AG10803 (cell line): ENCODE results near the gene ANKRD16.
"Not testable (repeated sequence)": the region's sequence is repeated elsewhere in the genome, so short reads cannot be mapped to it uniquely, and the experiment has no call there.

Experiments used
- DNase-seq: peaks from one replicate; pipeline ENCODE4 v3.0.0; 2010; ENCODE audit warnings: low read depth
- H3K4me3 ChIP-seq: 2 replicates; pipeline ENCODE4 v1.5.1; 2011; ENCODE audit warnings: mild to moderate bottlenecking, low read length, control low read depth
- TF ChIP-seq, protein P1 (sequence below): conservative IDR thresholded peaks from 2 replicates; pipeline ENCODE4 v1.5.1; 2011; ENCODE audit warnings: mild to moderate bottlenecking, low read length, control low read depth, inconsistent platforms

ANKRD16 gene

DNA sequence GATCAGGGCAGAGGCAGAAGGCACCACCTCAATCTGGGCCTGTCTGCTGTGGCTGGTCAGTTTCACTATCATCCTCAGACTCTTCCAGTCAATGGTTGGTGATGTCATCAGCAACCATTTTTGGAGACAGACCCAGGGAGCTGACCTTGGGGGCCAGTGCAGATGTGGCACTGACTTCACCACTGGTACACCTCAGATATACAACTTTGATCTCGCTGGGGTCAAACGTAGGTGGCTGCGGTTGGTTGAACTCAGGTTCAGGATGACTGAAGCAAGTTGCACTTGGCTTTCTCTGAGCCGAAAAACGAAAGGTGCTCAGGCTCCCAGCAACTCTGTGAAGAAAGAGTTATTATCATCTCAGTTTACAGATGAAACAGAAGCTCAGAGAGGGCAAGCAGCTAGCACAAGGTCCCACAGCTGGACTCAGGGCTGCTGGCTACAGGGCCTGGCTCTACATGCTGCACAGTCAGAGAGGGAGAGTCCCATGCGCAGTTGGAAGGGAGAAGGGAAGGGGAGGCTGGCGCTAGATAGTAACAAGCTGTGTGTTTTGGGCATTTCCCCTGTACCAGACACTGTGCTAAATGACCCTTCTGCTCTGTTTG is 27.2 kb downstream of the ANKRD16 start:
- TF ChIP-seq, protein P1, sequence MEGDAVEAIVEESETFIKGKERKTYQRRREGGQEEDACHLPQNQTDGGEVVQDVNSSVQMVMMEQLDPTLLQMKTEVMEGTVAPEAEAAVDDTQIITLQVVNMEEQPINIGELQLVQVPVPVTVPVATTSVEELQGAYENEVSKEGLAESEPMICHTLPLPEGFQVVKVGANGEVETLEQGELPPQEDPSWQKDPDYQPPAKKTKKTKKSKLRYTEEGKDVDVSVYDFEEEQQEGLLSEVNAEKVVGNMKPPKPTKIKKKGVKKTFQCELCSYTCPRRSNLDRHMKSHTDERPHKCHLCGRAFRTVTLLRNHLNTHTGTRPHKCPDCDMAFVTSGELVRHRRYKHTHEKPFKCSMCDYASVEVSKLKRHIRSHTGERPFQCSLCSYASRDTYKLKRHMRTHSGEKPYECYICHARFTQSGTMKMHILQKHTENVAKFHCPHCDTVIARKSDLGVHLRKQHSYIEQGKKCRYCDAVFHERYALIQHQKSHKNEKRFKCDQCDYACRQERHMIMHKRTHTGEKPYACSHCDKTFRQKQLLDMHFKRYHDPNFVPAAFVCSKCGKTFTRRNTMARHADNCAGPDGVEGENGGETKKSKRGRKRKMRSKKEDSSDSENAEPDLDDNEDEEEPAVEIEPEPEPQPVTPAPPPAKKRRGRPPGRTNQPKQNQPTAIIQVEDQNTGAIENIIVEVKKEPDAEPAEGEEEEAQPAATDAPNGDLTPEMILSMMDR, result no peak
- DNase-seq, result no peak
- no peak overlapping the region for H3K4me3 ChIP-seq

DNA sequence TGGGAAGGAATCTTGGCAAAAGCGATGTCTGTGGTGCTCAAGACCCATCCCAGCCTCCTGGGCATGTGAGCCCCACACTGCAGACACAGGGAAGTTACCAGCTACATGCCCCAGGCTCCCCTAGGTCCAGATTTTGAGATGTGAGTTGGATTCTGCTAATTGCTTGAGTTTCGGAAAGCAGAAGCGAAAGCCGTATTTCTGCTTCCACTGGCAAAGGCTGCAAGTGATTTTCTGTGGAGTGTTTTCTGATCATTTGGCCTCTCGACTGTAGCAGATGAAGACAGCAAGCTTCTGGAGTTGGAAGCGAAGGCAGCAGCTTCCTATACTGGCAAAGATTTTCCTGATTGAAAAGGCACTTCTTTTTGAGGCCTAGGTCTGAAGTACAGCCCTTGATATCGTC is 29.6 kb downstream of the ANKRD16 start:
- H3K4me3 ChIP-seq, result no peak overlapping the region
- DNase-seq, result no peak
- TF ChIP-seq, protein P1, result no peak

DNA sequence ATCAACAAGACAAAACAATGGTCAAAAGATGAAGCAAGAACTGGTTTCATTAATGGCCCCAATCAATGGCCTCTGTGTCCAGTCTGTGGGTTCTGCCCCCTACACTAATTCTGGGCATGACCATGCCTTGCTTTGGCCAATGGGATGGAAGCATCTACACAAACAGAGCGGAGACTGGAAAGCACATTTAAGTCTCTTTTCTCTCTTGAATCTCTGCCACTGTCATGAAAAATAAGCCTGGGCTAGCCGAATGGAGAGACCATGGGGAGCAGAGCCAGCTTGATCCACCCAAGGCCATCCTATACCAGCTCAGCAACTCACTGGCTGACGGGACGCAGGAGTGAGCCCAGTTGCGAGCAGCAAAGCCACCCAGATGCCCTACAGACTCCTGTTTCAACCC is 30.9 kb downstream of the ANKRD16 start:
- no peak for DNase-seq
- no peak overlapping the region for H3K4me3 ChIP-seq
- TF ChIP-seq, protein P1, result no peak

DNA sequence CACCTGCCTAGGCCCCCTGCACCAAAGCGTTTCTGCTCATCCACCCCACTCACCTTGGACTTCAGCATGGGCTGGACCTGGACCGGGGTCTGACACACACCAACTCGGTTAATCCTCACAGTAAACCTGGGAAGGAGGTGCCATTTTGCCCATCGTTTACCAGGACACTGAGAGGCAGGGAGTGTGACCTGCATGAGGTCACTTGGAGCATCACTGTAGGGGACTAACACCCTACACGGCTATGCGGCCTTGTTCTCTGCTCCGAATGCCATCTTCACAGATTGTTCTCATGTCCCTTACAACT is 33.0 kb downstream of the ANKRD16 start:
- no peak for DNase-seq
- TF ChIP-seq, protein P1, result no peak
- no peak overlapping the region for H3K4me3 ChIP-seq

DNA sequence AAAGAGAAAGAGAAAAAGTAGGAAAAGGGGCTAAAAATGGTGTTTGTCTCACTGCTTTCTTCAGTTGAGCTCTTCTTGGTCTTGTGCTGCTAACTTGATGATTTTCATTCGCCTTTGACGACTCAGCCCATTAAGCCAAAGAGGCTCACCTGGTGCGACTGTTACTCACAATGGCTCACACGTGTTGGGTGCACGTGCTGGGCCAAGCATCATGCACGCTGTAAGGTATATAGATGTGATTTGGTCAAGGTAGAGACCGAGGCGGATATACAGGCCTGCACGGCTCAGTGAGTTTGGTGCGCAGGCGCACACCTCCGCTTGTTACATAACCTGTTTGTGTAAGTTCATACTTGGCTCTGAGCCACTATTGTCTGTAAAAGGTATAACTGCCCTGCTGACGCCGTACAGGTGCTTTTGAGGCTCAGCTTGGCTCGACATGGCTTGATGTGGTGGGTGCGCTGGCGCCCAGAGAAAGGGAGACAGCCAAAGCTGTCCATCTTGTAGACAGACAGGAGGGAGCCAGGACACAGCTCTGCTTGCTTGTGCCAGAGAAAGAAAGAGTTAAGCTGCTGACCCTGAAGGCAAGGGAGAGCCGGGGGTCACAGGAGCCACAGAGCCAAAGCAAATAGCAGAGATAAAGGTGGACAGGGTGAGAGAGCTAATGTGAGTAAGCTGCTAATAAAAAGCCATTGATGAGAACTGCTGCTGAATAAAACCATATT is 33.6 kb downstream of the ANKRD16 start:
- DNase-seq, result no peak
- H3K4me3 ChIP-seq, result no peak overlapping the region
- TF ChIP-seq, protein P1, result no peak

DNA sequence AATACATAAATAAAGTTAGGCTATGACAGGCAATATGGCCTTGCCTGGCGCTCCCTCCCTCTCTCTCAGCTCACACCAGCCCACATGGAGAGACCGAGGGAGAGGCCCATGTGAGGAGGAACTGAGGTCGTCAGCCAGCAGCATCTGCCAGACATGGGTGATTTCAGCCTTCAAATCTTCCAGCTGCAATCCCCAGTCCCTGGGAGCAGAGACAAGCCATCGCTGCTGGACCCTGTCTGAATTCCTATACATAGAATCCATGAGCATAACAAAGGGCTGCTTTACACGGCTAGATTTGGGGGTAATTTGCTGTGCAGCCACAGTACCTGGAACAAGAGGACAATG is 35.6 kb downstream of the ANKRD16 start:
- TF ChIP-seq, protein P1, result no peak
- DNase-seq, result no peak
- H3K4me3 ChIP-seq, result no peak overlapping the region

DNA sequence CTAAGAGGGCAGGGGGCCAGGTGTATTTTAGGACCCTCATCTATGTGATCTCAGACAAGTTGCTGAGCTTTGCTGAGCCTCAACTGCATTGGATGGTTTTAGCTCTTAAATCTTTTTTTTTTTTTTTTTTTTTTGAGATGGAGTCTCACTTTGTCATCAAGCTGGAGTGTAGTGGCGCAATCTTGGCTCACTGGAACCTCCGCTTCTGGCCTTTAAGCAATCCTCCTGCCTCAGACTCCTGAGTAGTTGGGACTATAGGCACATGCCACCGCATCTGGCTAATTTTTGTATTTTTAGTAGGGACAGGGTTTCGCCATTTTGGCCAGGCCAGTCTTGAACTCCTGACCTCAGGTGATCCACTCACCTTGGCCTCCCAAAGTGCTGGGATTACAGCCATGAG is 43.0 kb downstream of the ANKRD16 start:
- not testable (repeated sequence) for DNase-seq, H3K4me3 ChIP-seq
